Measurements from ENCODE around the gene TPST2. TPM values are rescaled to one million over a fixed set of nuclear protein-coding genes. Genes with fewer than 3 reads are reported as not detected.

Gene TPST2
- total RNA-seq, 1 experiment from 2014 or later = 50.1 TPM

DNA sequence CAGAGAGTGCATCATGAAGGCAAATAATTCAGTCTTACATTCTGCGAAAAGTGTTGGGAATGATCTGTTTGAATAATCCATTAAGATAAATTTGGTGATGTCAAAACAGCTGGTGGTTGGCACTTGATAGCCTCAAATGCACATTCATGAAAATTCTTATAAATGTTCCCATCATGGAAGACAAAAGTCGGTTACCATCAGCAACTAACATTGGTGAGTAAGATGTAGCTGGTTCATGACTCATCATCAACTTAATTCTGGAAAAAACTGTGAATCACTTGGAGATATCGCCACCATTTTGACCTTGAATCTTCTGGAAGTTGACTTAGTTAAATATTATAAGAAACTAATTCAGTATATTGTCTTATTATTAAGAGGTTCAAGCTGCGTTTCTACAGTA is 16.7 kb upstream of the TPST2 start:
- Histone ChIP-seq H2BK5ac (ENCODE audit: insufficient read length, low read length) (no peak overlapping the region), H4K91ac (ENCODE audit: insufficient read length, low read depth, low read length) (no peak overlapping the region), H2BK12ac (ENCODE audit: insufficient read length, low read depth, low read length) (no peak overlapping the region), H3K79me2 (ENCODE audit: insufficient read depth, low read length) (no peaks in the 10 kb centered on the region), H3K4ac (ENCODE audit: low read depth, low read length) (no peak overlapping the region), H4K20me1 (ENCODE audit: control insufficient read depth, insufficient read depth, insufficient read length) (no peaks in the 10 kb centered on the region), H3K56ac (ENCODE audit: insufficient read length, low read depth, low read length) (no peak overlapping the region), H3K14ac (ENCODE audit: insufficient read depth, low read length) (no peak overlapping the region), H3K23ac (ENCODE audit: insufficient read length, low read depth, low read length) (no peak overlapping the region), H4K8ac (replicated peaks; ENCODE audit: insufficient read length, low read depth, low read length) (no peak overlapping the region), H3K4me2 (ENCODE audit: insufficient read depth, insufficient read length, low read length) (no peak overlapping the region), H3K27ac (ENCODE audit: insufficient read length, low read depth, low read length) (no peak overlapping the region), H3K18ac (ENCODE audit: insufficient read length, low read depth, low read length) (no peak overlapping the region), H2BK15ac (ENCODE audit: low read depth, low read length) (no peak overlapping the region), H3K27me3 (ENCODE audit: insufficient read depth, low read length) (no peaks in the 10 kb centered on the region), H2BK20ac (ENCODE audit: low read depth, low read length, poor library complexity, severe bottlenecking) (no peak overlapping the region), H3K4me1 (ENCODE audit: insufficient read depth, low read length) (0 out of 2 replicates have a peak, but pooled peaks cover 4% of the 10 kb centered on the region), H3K79me1 (ENCODE audit: insufficient read depth, low read depth, low read length, poor library complexity, severe bottlenecking) (no peaks in the 10 kb centered on the region), H3K9me3 (ENCODE audit: control insufficient read depth, low read depth, low read length) (no peaks in the 10 kb centered on the region), H2BK120ac (ENCODE audit: low read depth, low read length, poor library complexity, severe bottlenecking) (no peak overlapping the region), H2AK5ac (ENCODE audit: insufficient read length, low read length) (no peak overlapping the region), H3K23me2 (ENCODE audit: insufficient read length, low read depth, low read length, poor library complexity, severe bottlenecking) (no peaks in the 10 kb centered on the region), H3K9ac (ENCODE audit: extremely low read depth, insufficient read length, low read length) (no peak overlapping the region), H2AFZ (ENCODE audit: low read length) (no peak overlapping the region), H3T11ph (ENCODE audit: low read length) (no peak overlapping the region), H4K5ac (ENCODE audit: insufficient read length, low read depth, low read length) (no peak overlapping the region)
- Mint-ChIP-seq H3K9me3 (no peaks in the 10 kb centered on the region), H3K4me1 (peaks cover 31 to 33% of the 10 kb centered on the region in 2 experiments), H3K4me3 (no peak overlapping the region), H3K36me3 (ENCODE audit: insufficient read depth in 1 of 3, low read depth in 3 of 3) (no peaks in the 10 kb centered on the region), H3K27me3 (ENCODE audit: low read depth) (peaks cover 17% of the 10 kb centered on the region), H3K27ac (no peak overlapping the region)
- TF ChIP-seq, protein P1, sequence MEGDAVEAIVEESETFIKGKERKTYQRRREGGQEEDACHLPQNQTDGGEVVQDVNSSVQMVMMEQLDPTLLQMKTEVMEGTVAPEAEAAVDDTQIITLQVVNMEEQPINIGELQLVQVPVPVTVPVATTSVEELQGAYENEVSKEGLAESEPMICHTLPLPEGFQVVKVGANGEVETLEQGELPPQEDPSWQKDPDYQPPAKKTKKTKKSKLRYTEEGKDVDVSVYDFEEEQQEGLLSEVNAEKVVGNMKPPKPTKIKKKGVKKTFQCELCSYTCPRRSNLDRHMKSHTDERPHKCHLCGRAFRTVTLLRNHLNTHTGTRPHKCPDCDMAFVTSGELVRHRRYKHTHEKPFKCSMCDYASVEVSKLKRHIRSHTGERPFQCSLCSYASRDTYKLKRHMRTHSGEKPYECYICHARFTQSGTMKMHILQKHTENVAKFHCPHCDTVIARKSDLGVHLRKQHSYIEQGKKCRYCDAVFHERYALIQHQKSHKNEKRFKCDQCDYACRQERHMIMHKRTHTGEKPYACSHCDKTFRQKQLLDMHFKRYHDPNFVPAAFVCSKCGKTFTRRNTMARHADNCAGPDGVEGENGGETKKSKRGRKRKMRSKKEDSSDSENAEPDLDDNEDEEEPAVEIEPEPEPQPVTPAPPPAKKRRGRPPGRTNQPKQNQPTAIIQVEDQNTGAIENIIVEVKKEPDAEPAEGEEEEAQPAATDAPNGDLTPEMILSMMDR (conservative IDR thresholded peaks at IDR 0.05) = no peak
- no CpG with 5 or more reads among the region's 4 CpGs for WGBS (ENCODE audit: extremely low coverage, insufficient read length, low lambda C conversion rate)
- DNase-seq = no peak

All from H9 (cell line).